Heart left ventricle (tissue), 16 donors: ENCODE results near the gene LRRC28. TPM values are rescaled to one million over a fixed set of nuclear protein-coding genes. Genes with fewer than 3 reads are reported as not detected.

Experiments used
- ATAC-seq, 4 donors: fragments of 200-7000 bp; cut with Tn5 transposase; one replicate each; pipeline ENCODE4 v1.9.1; 2020 to 2022; ENCODE audit warnings: moderate library complexity in 4 of 4, mild to moderate bottlenecking in 3 of 4, moderate number of reproducible peaks in 1 of 4
- DNase-seq, 5 donors: peaks; one replicate each; pipeline ENCODE4 v3.0.0-alpha.2; 2020
- H3K27ac ChIP-seq, 12 donors: fragments of 200-600 bp; sonication (generic) in 4 of 12; one replicate each; pipeline versions ENCODE4 v1.5.0 to v1.8.0; 2016 to 2022; ENCODE audit warnings: mild to moderate bottlenecking in 2 of 12
- H3K27me3 ChIP-seq, 9 donors: fragments of 200-600 bp; sonication (generic) in 2 of 9; one replicate each; pipeline versions ENCODE4 v1.5.1 to v1.8.0; 2016 to 2022; ENCODE audit warnings: mild to moderate bottlenecking in 3 of 9
- H3K36me3 ChIP-seq, 9 donors: fragments of 200-600 bp; sonication (generic) in 2 of 9; one replicate each; pipeline versions ENCODE4 v1.5.0 to v1.8.0; 2018 to 2022; ENCODE audit warnings: mild to moderate bottlenecking in 2 of 9
- H3K4me1 ChIP-seq, 12 donors: fragments of 200-600 bp; sonication (generic) in 4 of 12; one replicate each; pipeline versions ENCODE4 v1.5.0 to v1.8.0; 2016 to 2022; ENCODE audit warnings: mild to moderate bottlenecking in 3 of 12
- H3K4me3 ChIP-seq, 12 donors: fragments of 200-600 bp; sonication (generic) in 4 of 12; one replicate each; pipeline versions ENCODE4 v1.5.0 to v1.8.0; 2017 to 2022; ENCODE audit warnings: mild to moderate bottlenecking in 9 of 12, moderate library complexity in 4 of 12
- H3K9me3 ChIP-seq, 12 donors: fragments of 200-600 bp; sonication (generic) in 4 of 12; one replicate each; pipeline versions ENCODE4 v1.5.0 to v1.8.0; 2016 to 2022; ENCODE audit warnings: mild to moderate bottlenecking in 1 of 12
- CTCF ChIP-seq, 12 donors: fragments of 200-600 bp; sonication (generic) in 4 of 12; IDR thresholded peaks; one replicate each; pipeline versions ENCODE4 v1.5.0 to v1.8.0; 2018 to 2022; ENCODE audit warnings: antibody characterized with exemption in 12 of 12, mild to moderate bottlenecking in 5 of 12
- POLR2A ChIP-seq, 2 donors: fragments of 450-650 bp; IDR thresholded peaks; one replicate each; pipeline ENCODE4 v1.6.1; 2017; ENCODE audit warnings: antibody characterized with exemption in 2 of 2, mild to moderate bottlenecking in 2 of 2, moderate library complexity in 2 of 2
- WGBS, 4 donors: extraction: QIAGEN DNeasy Blood & Tissue Kit in 2 of 4; methylation state at CpG; one replicate each; pipeline versions ENCODE4 v1.1.5 to v1.1.7; 2013 to 2018; 5-methylcytosine and 5-hydroxymethylcytosine counted together
- intact Hi-C, 10 donors: fragments of 100-400 bp; cut with DNase I; formaldehyde crosslinking; loops; one replicate each; pipeline versions ENCODE4 v1.11.1 to v1.14.2; 2022
- polyA plus RNA-seq, 2 donors: library from polyadenylated mRNA; stranded (reverse); fragments of 200-250 nt; gene quantifications; one replicate each; pipeline ENCODE4 v1.2.3, GENCODE V29; 2013
- total RNA-seq, 9 donors: library from RNA; depleted of rRNA in 2 of 9; stranded (reverse); fragments of >200 nt in 2 of 9; fragmentation: NEBNext Ultra II Directional in 3 of 9; extraction: Animal tissue kit (Norgen Biotek cat#: 25700) in 3 of 9; gene quantifications; one replicate each; pipeline versions ENCODE4 v1.1.0 to v1.2.4, GENCODE V29; 2016 to 2023
- donor health status: ischemic (EF 13 %, LVEDD 7.1; RV severe dilation, severe dysfunction).
- donor health status: healthy with polysubstance abuse.
- donor health status: DM: no; HTN: yes; CAD: no.
- donor health status: DM: no; HTN: no; CAD: no.
- donor health status: ischemic (EF 25% LVEDD 6.9; RV normal size, moderate dysfunction).
- donor health status: ischemic (EF 25% LVEDD 5.7; RV mildly dilated, moderate dysfunction).
- donor health status: healthy.
- donor health status: DM: yes; HTN: yes; CAD: no.
- donor health status: ischemic (EF 35%, LVEDD 5.7; RV mildly dilated, moderate dysfunction).
- donor health status: nonischemic (EF 11% LVEDD 7.7; RV severe dilation, severe dysfunction).
- donor health status: DM: yes; HTN: yes; CAD: no.
- donor health status: PGD.
- donor health status: ischemic (EF 29% LVEDD 5.4; RV normal size, mild dysfunction).
- donor health status: nonischemic (EF 23%, LVEDD 6.1; RV moderate dilation, normal function).

The LRRC28 gene
- total and polyA plus RNA-seq, 11 donors = 5.1 to 28.6 (median 20.1) TPM

GRCh38 chr15:99424978-99425656 is 173.8 kb downstream of the LRRC28 start:
- ATAC-seq (peak; percentile 75 to 94 (median 90)), DNase-seq (peak in 4 of 5 donors; percentile 55 to 78 (median 76))
- 27 to 42% (median 29%) methylated on average over 11 to 16 of the region's 16 CpGs for WGBS, 4 donors
- Histone ChIP-seq H3K27me3 (no peaks in the 10 kb centered on the region), H3K9me3 (no peaks in the 10 kb centered on the region), H3K4me3 (peak overlapping the region in 1 of 12 donors; percentile 9), H3K36me3 (no peaks in the 10 kb centered on the region), H3K4me1 (peaks cover 8 to 38% (median 25%) of the 10 kb centered on the region in 12 donors), H3K27ac (peak overlapping the region; percentile 80 to 96 (median 90))
- intact Hi-C loops = loop anchor here in 3 of 10 donors (2.0 to 5.0 kb wide), 3 partner anchors 30 to 257 kb away; partner anchors contain the start of gene MEF2A (in 1 of the 3)
- TF ChIP-seq POLR2A (IDR thresholded peaks at IDR 0.05) (peak in 1 of 2 donors; percentile 21), CTCF (IDR thresholded peaks at IDR 0.05) (no peak)

- peak overlapping the region in 1 of 12 donors; percentile 9 for H3K4me3 ChIP-seq
- H3K9me3 ChIP-seq = no peaks in the 10 kb centered on the region
- no peaks in the 10 kb centered on the region for H3K36me3 ChIP-seq
- TF ChIP-seq CTCF (IDR thresholded peaks at IDR 0.05) = peak in 6 of 12 donors; percentile 13 to 35 (median 24)
- no peak for TF ChIP-seq POLR2A (IDR thresholded peaks at IDR 0.05)
- H3K27me3 ChIP-seq = no peaks in the 10 kb centered on the region
- WGBS, 4 donors = 36 to 59% (median 42%) methylated on average over 11 to 19 of the region's 19 CpGs
- ATAC-seq (peak; percentile 29 to 75 (median 59)), DNase-seq (peak in 4 of 5 donors; percentile 57 to 70 (median 61))
- peaks cover 8 to 38% (median 25%) of the 10 kb centered on the region in 12 donors for H3K4me1 ChIP-seq
- intact Hi-C loops = loop anchor here in 2 of 10 donors (2.0 to 5.0 kb wide), 2 partner anchors 29 to 142 kb away; partner anchors contain the start of gene MEF2A (in 1 of the 2)
- peak overlapping the region; percentile 80 to 96 (median 90) for H3K27ac ChIP-seq
Observed at GRCh38 chr15:99425657-99426301, 174.5 kb downstream of the LRRC28 start.

GRCh38 chr15:99426431-99427105 is 175.3 kb downstream of the LRRC28 start:
- intact Hi-C loops = loop anchor here in 1 of 10 donors (5.0 kb wide), 1 partner anchor 141 kb away; the partner anchor contains the start of gene MEF2A
- Histone ChIP-seq H3K27ac (peak overlapping the region; percentile 80 to 96 (median 90)), H3K9me3 (no peaks in the 10 kb centered on the region), H3K27me3 (no peaks in the 10 kb centered on the region), H3K4me1 (peaks cover 10 to 38% (median 26%) of the 10 kb centered on the region in 12 donors), H3K4me3 (no peak overlapping the region), H3K36me3 (no peaks in the 10 kb centered on the region)
- no peak for TF ChIP-seq POLR2A (IDR thresholded peaks at IDR 0.05)
- TF ChIP-seq CTCF (IDR thresholded peaks at IDR 0.05) = no peak
- WGBS, 4 donors = 84 to 89% (median 86%) methylated on average over 26 of the region's 26 CpGs
- ATAC-seq (no peak), DNase-seq (peak in 2 of 5 donors; percentile 5 to 51)
